Bronchial epithelial cell (primary cell): ENCODE results near the gene GRIA1. TPM values are rescaled to one million over a fixed set of nuclear protein-coding genes. Genes with fewer than 3 reads are reported as not detected.

Experiments used
- DNase-seq: peaks from one replicate; pipeline ENCODE4 v3.0.0-alpha.2; 2010; ENCODE audit warnings: low read depth
- FAIRE-seq: peaks from 2 replicates; lab custom pipeline; 2011; peaks lifted over from hg19 to GRCh38; lab: Jason Lieb, UNC
- H3K27me3 ChIP-seq: 2 replicates; pipeline ENCODE4 v1.5.1; 2011; ENCODE audit warnings: low read length; ENCODE audit not compliant: control insufficient read depth, insufficient read depth
- H3K36me3 ChIP-seq: 2 replicates; pipeline ENCODE4 v1.5.1; 2011; ENCODE audit warnings: low read length; ENCODE audit not compliant: control insufficient read depth, insufficient read depth
- H3K4me3 ChIP-seq: 2 replicates; pipeline ENCODE4 v1.5.1; 2011; ENCODE audit warnings: mild to moderate bottlenecking, low read depth, low read length, control low read depth
- CTCF ChIP-seq: IDR thresholded peaks from 2 replicates; pipeline ENCODE4 v1.5.1; 2011; ENCODE audit warnings: mild to moderate bottlenecking, moderate library complexity, low read length, control low read depth, inconsistent platforms; ENCODE audit not compliant: insufficient read depth, severe bottlenecking
- total RNA-seq: library from RNA; depleted of rRNA; stranded (reverse); fragments of >200 nt; gene quantifications from 2 replicates; pipeline ENCODE4 v1.2.1, GENCODE V29; 2014

GRIA1 gene
- total RNA-seq, 1 donor from 2014 or later: not detected

- DNase-seq: peak; percentile 94
These were observed 129.3 kb downstream of the GRIA1 start for GRCh38 chr5:153619771-153620170.

GRCh38 chr5:153623124-153623523, 132.7 kb downstream of the GRIA1 start:
- no peak for DNase-seq
- no peak for TF ChIP-seq CTCF
- Histone ChIP-seq H3K27me3 (no peaks in the 10 kb centered on the region), H3K4me3 (no peak overlapping the region), H3K36me3 (no peaks in the 10 kb centered on the region)
- FAIRE-seq: no peak

More at GRCh38 chr5:153619771-153620170, 129.3 kb downstream of the GRIA1 start:
- no peak overlapping the region for H3K4me3 ChIP-seq
- TF ChIP-seq CTCF: no peak
- H3K36me3 ChIP-seq: no peaks in the 10 kb centered on the region
- H3K27me3 ChIP-seq: no peaks in the 10 kb centered on the region
- no peak for FAIRE-seq

- DNase-seq: peak; percentile 56
- no peaks in the 10 kb centered on the region for H3K27me3 ChIP-seq
- TF ChIP-seq CTCF: no peak
- no peak overlapping the region for H3K4me3 ChIP-seq
- FAIRE-seq: no peak
- H3K36me3 ChIP-seq: no peaks in the 10 kb centered on the region
These were observed 133.4 kb downstream of the GRIA1 start for GRCh38 chr5:153623751-153624450.

GRCh38 chr5:153624451-153624765, 133.9 kb downstream of the GRIA1 start:
- no peak for FAIRE-seq
- Histone ChIP-seq H3K4me3 (no peak overlapping the region), H3K36me3 (no peaks in the 10 kb centered on the region), H3K27me3 (no peaks in the 10 kb centered on the region)
- TF ChIP-seq CTCF: no peak
- DNase-seq: peak; percentile 33

GRCh38 chr5:153625826-153626354, 135.4 kb downstream of the GRIA1 start:
- no peaks in the 10 kb centered on the region for H3K36me3 ChIP-seq
- FAIRE-seq (no peak), DNase-seq (no peak)
- no peak for TF ChIP-seq CTCF
- no peaks in the 10 kb centered on the region for H3K27me3 ChIP-seq
- no peak overlapping the region for H3K4me3 ChIP-seq
